ENCODE measurements around the gene MDFIC.

Gene MDFIC

GRCh38 chr7:114924038-114924712 lies 2.3 kb downstream of the MDFIC start:
- Histone ChIP-seq H3K9me3 (ENCODE audit: control insufficient read depth in 2 of 2, low read length in 2 of 2) (no peaks in the 10 kb centered on the region), H3K27me3 (ENCODE audit: control insufficient read depth in 2 of 2, insufficient read depth in 2 of 2, low read length in 2 of 2) (no peaks in the 10 kb centered on the region), H3K27ac (ENCODE audit: low read depth in 2 of 2, low read length in 2 of 2) (peak overlapping the region in 1 of 2 donors; percentile 86), H3K4me1 (ENCODE audit: control insufficient read depth in 2 of 2, insufficient read depth in 2 of 2, low read length in 2 of 2) (peaks cover 5 to 13% of the 10 kb centered on the region in 2 donors), H3K36me3 (ENCODE audit: control insufficient read depth in 2 of 2, insufficient read depth in 2 of 2, low read length in 2 of 2) (no peaks in the 10 kb centered on the region), H3K4me3 (ENCODE audit: low read length in 2 of 2) (peak overlapping the region; percentile 67 to 87), H3K9ac (ENCODE audit: low read depth in 1 of 2, low read length in 2 of 2) (peak overlapping the region; percentile 77 to 86)

- Histone ChIP-seq H3K27me3 (ENCODE audit: control insufficient read depth in 2 of 2, insufficient read depth in 2 of 2, low read length in 2 of 2) (no peaks in the 10 kb centered on the region), H3K9me3 (ENCODE audit: control insufficient read depth in 2 of 2, low read length in 2 of 2) (no peaks in the 10 kb centered on the region), H3K9ac (ENCODE audit: low read depth in 1 of 2, low read length in 2 of 2) (no peak overlapping the region), H3K4me3 (ENCODE audit: low read length in 2 of 2) (peak overlapping the region in 1 of 2 donors; percentile 1), H3K36me3 (ENCODE audit: control insufficient read depth in 2 of 2, insufficient read depth in 2 of 2, low read length in 2 of 2) (no peaks in the 10 kb centered on the region), H3K27ac (ENCODE audit: low read depth in 2 of 2, low read length in 2 of 2) (no peak overlapping the region), H3K4me1 (ENCODE audit: control insufficient read depth in 2 of 2, insufficient read depth in 2 of 2, low read length in 2 of 2) (peaks cover 8 to 13% of the 10 kb centered on the region in 2 donors)
These were observed 3.5 kb downstream of the MDFIC start for GRCh38 chr7:114925434-114925833.

- Histone ChIP-seq H3K4me1 (ENCODE audit: control insufficient read depth in 2 of 2, insufficient read depth in 2 of 2, low read length in 2 of 2) (peaks cover 9 to 12% of the 10 kb centered on the region in 2 donors), H3K27me3 (ENCODE audit: control insufficient read depth in 2 of 2, insufficient read depth in 2 of 2, low read length in 2 of 2) (no peaks in the 10 kb centered on the region), H3K4me3 (ENCODE audit: low read length in 2 of 2) (peak overlapping the region in 1 of 2 donors; percentile 4), H3K9ac (ENCODE audit: low read depth in 1 of 2, low read length in 2 of 2) (no peak overlapping the region), H3K9me3 (ENCODE audit: control insufficient read depth in 2 of 2, low read length in 2 of 2) (no peaks in the 10 kb centered on the region), H3K36me3 (ENCODE audit: control insufficient read depth in 2 of 2, insufficient read depth in 2 of 2, low read length in 2 of 2) (no peaks in the 10 kb centered on the region), H3K27ac (ENCODE audit: low read depth in 2 of 2, low read length in 2 of 2) (no peak overlapping the region)
These were observed 6.2 kb downstream of the MDFIC start for GRCh38 chr7:114928060-114928459.

DNA sequence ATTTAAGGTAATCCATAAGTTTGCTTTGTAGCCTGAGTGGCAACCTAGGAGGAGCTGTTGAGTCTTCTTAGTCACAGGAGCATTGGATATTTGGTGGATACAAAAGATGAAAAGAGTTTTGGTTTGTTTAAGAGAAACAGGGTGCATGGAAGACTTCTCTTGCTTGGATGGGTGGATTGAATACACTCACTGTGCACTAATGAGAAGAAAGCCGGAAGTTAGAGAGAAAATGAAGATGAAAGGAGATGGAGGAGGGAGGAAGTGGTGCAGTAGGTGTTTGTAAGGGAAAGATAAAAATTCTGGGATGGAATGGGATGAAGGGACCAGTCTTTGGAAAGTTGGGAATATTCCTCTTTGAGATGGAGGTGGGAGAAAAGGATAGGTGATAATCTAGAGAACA lies 7.7 kb downstream of the MDFIC start:
- Histone ChIP-seq H3K9me3 (ENCODE audit: control insufficient read depth in 2 of 2, low read length in 2 of 2) (no peaks in the 10 kb centered on the region), H3K27me3 (ENCODE audit: control insufficient read depth in 2 of 2, insufficient read depth in 2 of 2, low read length in 2 of 2) (no peaks in the 10 kb centered on the region), H3K36me3 (ENCODE audit: control insufficient read depth in 2 of 2, insufficient read depth in 2 of 2, low read length in 2 of 2) (no peaks in the 10 kb centered on the region), H3K4me3 (ENCODE audit: low read length in 2 of 2) (no peak overlapping the region), H3K9ac (ENCODE audit: low read depth in 1 of 2, low read length in 2 of 2) (no peak overlapping the region), H3K4me1 (ENCODE audit: control insufficient read depth in 2 of 2, insufficient read depth in 2 of 2, low read length in 2 of 2) (peaks cover 0 to 7% of the 10 kb centered on the region in 2 donors), H3K27ac (ENCODE audit: low read depth in 2 of 2, low read length in 2 of 2) (no peak overlapping the region)

DNA sequence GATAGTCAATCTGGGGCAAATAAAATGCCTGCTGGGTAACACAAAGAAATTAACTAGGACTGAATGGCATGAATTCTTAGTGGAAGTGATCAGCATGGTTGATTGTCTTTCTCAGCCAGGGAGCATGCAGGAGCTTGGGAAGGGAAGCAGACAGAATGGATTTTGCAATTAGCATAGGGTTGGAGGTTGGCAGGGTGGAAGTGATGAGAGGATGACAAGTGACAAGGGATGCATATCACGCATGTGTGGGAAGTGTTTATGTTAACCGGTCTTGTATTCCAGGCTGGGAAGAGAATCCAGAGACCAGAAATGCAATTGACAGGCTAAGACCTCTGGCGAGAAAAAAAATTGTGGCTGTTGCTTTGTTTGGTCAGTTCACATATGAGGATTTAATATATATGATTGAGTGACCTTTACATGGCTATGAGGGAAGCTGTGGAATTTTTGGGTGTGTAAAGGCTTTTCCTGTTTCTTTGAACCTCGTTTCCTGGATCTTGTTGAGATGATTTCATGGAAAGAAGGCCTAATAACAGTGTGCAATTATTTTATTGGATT lies 8.3 kb downstream of the MDFIC start:
- Histone ChIP-seq H3K4me3 (ENCODE audit: low read length in 2 of 2) (no peak overlapping the region), H3K4me1 (ENCODE audit: control insufficient read depth in 2 of 2, insufficient read depth in 2 of 2, low read length in 2 of 2) (peaks cover 3 to 7% of the 10 kb centered on the region in 2 donors), H3K36me3 (ENCODE audit: control insufficient read depth in 2 of 2, insufficient read depth in 2 of 2, low read length in 2 of 2) (no peaks in the 10 kb centered on the region), H3K9ac (ENCODE audit: low read depth in 1 of 2, low read length in 2 of 2) (no peak overlapping the region), H3K27me3 (ENCODE audit: control insufficient read depth in 2 of 2, insufficient read depth in 2 of 2, low read length in 2 of 2) (no peaks in the 10 kb centered on the region), H3K9me3 (ENCODE audit: control insufficient read depth in 2 of 2, low read length in 2 of 2) (no peaks in the 10 kb centered on the region), H3K27ac (ENCODE audit: low read depth in 2 of 2, low read length in 2 of 2) (peak overlapping the region in 1 of 2 donors; percentile 21)

GRCh38 chr7:114930829-114931655 lies 9.1 kb downstream of the MDFIC start:
- H3K27ac ChIP-seq (ENCODE audit: low read depth in 2 of 2, low read length in 2 of 2), result peak overlapping the region; percentile 16 to 38
- H3K27me3 ChIP-seq (ENCODE audit: control insufficient read depth in 2 of 2, insufficient read depth in 2 of 2, low read length in 2 of 2), result no peaks in the 10 kb centered on the region
- H3K36me3 ChIP-seq (ENCODE audit: control insufficient read depth in 2 of 2, insufficient read depth in 2 of 2, low read length in 2 of 2), result no peaks in the 10 kb centered on the region
- H3K9ac ChIP-seq (ENCODE audit: low read depth in 1 of 2, low read length in 2 of 2), result peak overlapping the region in 1 of 2 donors; percentile 9
- H3K4me3 ChIP-seq (ENCODE audit: low read length in 2 of 2), result peak overlapping the region in 1 of 2 donors; percentile 1
- no peaks in the 10 kb centered on the region for H3K9me3 ChIP-seq (ENCODE audit: control insufficient read depth in 2 of 2, low read length in 2 of 2)
- H3K4me1 ChIP-seq (ENCODE audit: control insufficient read depth in 2 of 2, insufficient read depth in 2 of 2, low read length in 2 of 2), result peaks cover 3 to 7% of the 10 kb centered on the region in 2 donors

GRCh38 chr7:114931656-114932011 lies 9.7 kb downstream of the MDFIC start:
- Histone ChIP-seq H3K4me3 (ENCODE audit: low read length in 2 of 2) (peak overlapping the region in 1 of 2 donors; percentile 1), H3K36me3 (ENCODE audit: control insufficient read depth in 2 of 2, insufficient read depth in 2 of 2, low read length in 2 of 2) (no peaks in the 10 kb centered on the region), H3K9me3 (ENCODE audit: control insufficient read depth in 2 of 2, low read length in 2 of 2) (no peaks in the 10 kb centered on the region), H3K27me3 (ENCODE audit: control insufficient read depth in 2 of 2, insufficient read depth in 2 of 2, low read length in 2 of 2) (no peaks in the 10 kb centered on the region), H3K9ac (ENCODE audit: low read depth in 1 of 2, low read length in 2 of 2) (peak overlapping the region in 1 of 2 donors; percentile 9), H3K27ac (ENCODE audit: low read depth in 2 of 2, low read length in 2 of 2) (peak overlapping the region; percentile 16 to 38), H3K4me1 (ENCODE audit: control insufficient read depth in 2 of 2, insufficient read depth in 2 of 2, low read length in 2 of 2) (peaks cover 3 to 7% of the 10 kb centered on the region in 2 donors)

DNA sequence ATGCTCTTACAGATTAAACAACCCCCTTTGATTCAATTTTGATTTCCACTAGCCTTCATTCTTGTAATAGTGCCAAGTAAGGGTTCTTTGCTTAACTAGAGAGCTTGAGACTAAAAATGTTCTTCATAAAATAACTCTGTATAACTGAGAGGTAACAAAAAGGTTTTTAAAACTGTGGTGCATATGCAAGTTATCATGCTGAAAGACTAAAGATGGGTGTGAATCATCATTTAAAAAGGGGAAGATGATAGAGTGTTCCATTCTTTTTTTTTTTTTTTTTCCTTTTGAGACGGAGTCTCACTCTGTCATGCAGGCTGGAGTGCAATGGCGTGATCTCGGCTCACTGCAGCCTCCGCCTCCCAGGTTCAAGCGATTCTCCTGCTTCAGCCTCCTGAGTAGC lies 11.1 kb downstream of the MDFIC start:
- Histone ChIP-seq H3K4me3 (ENCODE audit: low read length in 2 of 2) (no peak overlapping the region), H3K36me3 (ENCODE audit: control insufficient read depth in 2 of 2, insufficient read depth in 2 of 2, low read length in 2 of 2) (no peaks in the 10 kb centered on the region), H3K27ac (ENCODE audit: low read depth in 2 of 2, low read length in 2 of 2) (no peak overlapping the region), H3K9ac (ENCODE audit: low read depth in 1 of 2, low read length in 2 of 2) (no peak overlapping the region), H3K9me3 (ENCODE audit: control insufficient read depth in 2 of 2, low read length in 2 of 2) (no peaks in the 10 kb centered on the region), H3K27me3 (ENCODE audit: control insufficient read depth in 2 of 2, insufficient read depth in 2 of 2, low read length in 2 of 2) (no peaks in the 10 kb centered on the region), H3K4me1 (ENCODE audit: control insufficient read depth in 2 of 2, insufficient read depth in 2 of 2, low read length in 2 of 2) (peaks cover 3 to 7% of the 10 kb centered on the region in 2 donors)

GRCh38 chr7:114933658-114934057 lies 11.8 kb downstream of the MDFIC start:
- Histone ChIP-seq H3K36me3 (ENCODE audit: control insufficient read depth in 2 of 2, insufficient read depth in 2 of 2, low read length in 2 of 2) (no peaks in the 10 kb centered on the region), H3K4me1 (ENCODE audit: control insufficient read depth in 2 of 2, insufficient read depth in 2 of 2, low read length in 2 of 2) (peaks cover 3 to 7% of the 10 kb centered on the region in 2 donors), H3K27ac (ENCODE audit: low read depth in 2 of 2, low read length in 2 of 2) (no peak overlapping the region)

DNA sequence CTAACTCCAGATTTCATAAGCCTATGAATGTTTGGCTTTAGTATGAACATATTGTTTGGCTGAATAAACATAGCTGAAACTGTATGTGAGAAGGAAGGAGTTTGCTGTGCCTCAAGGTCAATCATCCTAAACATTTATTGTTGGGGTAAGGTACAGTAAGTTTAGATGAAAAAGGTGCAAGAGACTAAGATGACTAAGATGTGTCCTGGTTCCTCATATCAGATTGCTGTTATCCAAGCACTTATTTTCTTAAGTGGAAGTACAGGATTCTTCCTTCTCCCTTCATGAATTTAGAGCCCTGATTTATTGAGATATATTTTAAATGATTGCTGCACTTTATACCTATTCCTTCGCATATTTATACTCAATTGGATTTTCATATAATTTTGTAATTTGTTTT lies 12.2 kb downstream of the MDFIC start:
- no peak overlapping the region for H3K9ac ChIP-seq (ENCODE audit: low read depth in 1 of 2, low read length in 2 of 2)
- peaks cover 3 to 7% of the 10 kb centered on the region in 2 donors for H3K4me1 ChIP-seq (ENCODE audit: control insufficient read depth in 2 of 2, insufficient read depth in 2 of 2, low read length in 2 of 2)
- H3K27ac ChIP-seq (ENCODE audit: low read depth in 2 of 2, low read length in 2 of 2), result no peak overlapping the region
- H3K27me3 ChIP-seq (ENCODE audit: control insufficient read depth in 2 of 2, insufficient read depth in 2 of 2, low read length in 2 of 2), result no peaks in the 10 kb centered on the region
- no peaks in the 10 kb centered on the region for H3K36me3 ChIP-seq (ENCODE audit: control insufficient read depth in 2 of 2, insufficient read depth in 2 of 2, low read length in 2 of 2)
- H3K4me3 ChIP-seq (ENCODE audit: low read length in 2 of 2), result no peak overlapping the region
- H3K9me3 ChIP-seq (ENCODE audit: control insufficient read depth in 2 of 2, low read length in 2 of 2), result no peaks in the 10 kb centered on the region

More at GRCh38 chr7:114933658-114934057, 11.8 kb downstream of the MDFIC start:
- Histone ChIP-seq H3K9ac (ENCODE audit: low read depth in 1 of 2, low read length in 2 of 2) (no peak overlapping the region), H3K4me3 (ENCODE audit: low read length in 2 of 2) (no peak overlapping the region), H3K9me3 (ENCODE audit: control insufficient read depth in 2 of 2, low read length in 2 of 2) (no peaks in the 10 kb centered on the region), H3K27me3 (ENCODE audit: control insufficient read depth in 2 of 2, insufficient read depth in 2 of 2, low read length in 2 of 2) (no peaks in the 10 kb centered on the region)
